Activated T-helper 9 cell treated with anti-CD3 and anti-CD28 coated beads, Interleukin-2, amount 50 U/mL, for 16 hours (primary cell): ENCODE results near the gene EBF3.

Source experiments
- DNase-seq: peaks from one replicate; pipeline ENCODE4 v3.0.0-alpha.2; 2020; ENCODE audit warnings: low read depth

The EBF3 gene

GRCh38 chr10:129887986-129888783, 75.9 kb downstream of the EBF3 start:
- DNase-seq: no peak

- DNase-seq: no peak
Observed at GRCh38 chr10:129887381-129887905, 76.6 kb downstream of the EBF3 start.

- no peak for DNase-seq
Observed at GRCh38 chr10:129886263-129886662, 77.8 kb downstream of the EBF3 start.

- no peak for DNase-seq
Observed at GRCh38 chr10:129885526-129885925, 78.5 kb downstream of the EBF3 start.

- no peak for DNase-seq
Observed at GRCh38 chr10:129884398-129885078, 79.5 kb downstream of the EBF3 start.

GRCh38 chr10:129883626-129884397, 80.3 kb downstream of the EBF3 start:
- DNase-seq: no peak

GRCh38 chr10:129883029-129883428, 81.0 kb downstream of the EBF3 start:
- DNase-seq: no peak

- no peak for DNase-seq
Observed at GRCh38 chr10:129882291-129883010, 81.6 kb downstream of the EBF3 start.

- DNase-seq: no peak
Observed at GRCh38 chr10:129881641-129882040, 82.4 kb downstream of the EBF3 start.

GRCh38 chr10:129880191-129880870, 83.7 kb downstream of the EBF3 start:
- no peak for DNase-seq

- no peak for DNase-seq
Observed at GRCh38 chr10:129879655-129880054, 84.4 kb downstream of the EBF3 start.

- DNase-seq: no peak
Observed at GRCh38 chr10:129878835-129879234, 85.2 kb downstream of the EBF3 start.

- no peak for DNase-seq
Observed at GRCh38 chr10:129877773-129878371, 86.2 kb downstream of the EBF3 start.

GRCh38 chr10:129876838-129877237, 87.2 kb downstream of the EBF3 start:
- DNase-seq: no peak

GRCh38 chr10:129875993-129876726, 87.9 kb downstream of the EBF3 start:
- DNase-seq: no peak

GRCh38 chr10:129873351-129873750, 90.7 kb downstream of the EBF3 start:
- DNase-seq: no peak

- no peak for DNase-seq
Observed at GRCh38 chr10:129871966-129872365, 92.1 kb downstream of the EBF3 start.

GRCh38 chr10:129870961-129871621, 93.0 kb downstream of the EBF3 start:
- DNase-seq: no peak

GRCh38 chr10:129870474-129870757, 93.7 kb downstream of the EBF3 start:
- DNase-seq: no peak
